ENCODE measurements around the gene MBTD1.

DNA sequence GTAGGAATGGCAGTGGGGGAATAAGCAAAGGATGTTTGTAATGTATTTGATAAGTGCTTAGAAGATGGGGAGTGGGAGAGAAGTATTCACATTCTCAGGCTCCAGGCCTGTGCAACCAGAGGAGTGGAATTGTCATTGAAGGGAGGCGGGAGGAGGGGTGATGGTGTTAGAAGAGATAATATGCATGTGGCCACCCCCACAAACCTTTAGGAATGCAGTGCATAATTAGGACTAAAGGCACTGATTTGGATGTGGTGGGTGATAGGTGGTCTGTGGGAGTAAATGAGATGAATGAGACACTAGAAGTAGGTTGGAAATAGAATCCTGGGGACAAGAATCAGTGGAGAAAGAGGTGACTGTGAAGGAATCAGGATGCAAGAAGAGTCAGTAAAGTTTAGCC lies 27.6 kb upstream of the MBTD1 start:
- TF ChIP-seq, protein P1, sequence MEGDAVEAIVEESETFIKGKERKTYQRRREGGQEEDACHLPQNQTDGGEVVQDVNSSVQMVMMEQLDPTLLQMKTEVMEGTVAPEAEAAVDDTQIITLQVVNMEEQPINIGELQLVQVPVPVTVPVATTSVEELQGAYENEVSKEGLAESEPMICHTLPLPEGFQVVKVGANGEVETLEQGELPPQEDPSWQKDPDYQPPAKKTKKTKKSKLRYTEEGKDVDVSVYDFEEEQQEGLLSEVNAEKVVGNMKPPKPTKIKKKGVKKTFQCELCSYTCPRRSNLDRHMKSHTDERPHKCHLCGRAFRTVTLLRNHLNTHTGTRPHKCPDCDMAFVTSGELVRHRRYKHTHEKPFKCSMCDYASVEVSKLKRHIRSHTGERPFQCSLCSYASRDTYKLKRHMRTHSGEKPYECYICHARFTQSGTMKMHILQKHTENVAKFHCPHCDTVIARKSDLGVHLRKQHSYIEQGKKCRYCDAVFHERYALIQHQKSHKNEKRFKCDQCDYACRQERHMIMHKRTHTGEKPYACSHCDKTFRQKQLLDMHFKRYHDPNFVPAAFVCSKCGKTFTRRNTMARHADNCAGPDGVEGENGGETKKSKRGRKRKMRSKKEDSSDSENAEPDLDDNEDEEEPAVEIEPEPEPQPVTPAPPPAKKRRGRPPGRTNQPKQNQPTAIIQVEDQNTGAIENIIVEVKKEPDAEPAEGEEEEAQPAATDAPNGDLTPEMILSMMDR (IDR thresholded peaks at IDR 0.05), result no peak
- TF ChIP-seq POLR2A (IDR thresholded peaks at IDR 0.05) (no peak), POLR2AphosphoS5 (IDR thresholded peaks at IDR 0.05) (no peak)

Data from breast epithelium (tissue), 3 donors.